CD14-positive monocyte (primary cell): ENCODE results near the gene TREX2. TPM values are rescaled to one million over a fixed set of nuclear protein-coding genes. Genes with fewer than 3 reads are reported as not detected.

Experiments
- DNase-seq, 3 donors: peaks; one replicate each; pipeline ENCODE4 v3.0.0-alpha.2; 2011 to 2022
- H2AFZ ChIP-seq: 2 replicates; pipeline ENCODE4 v1.6.0; 2012; ENCODE audit warnings: mild to moderate bottlenecking, low read depth, low read length, inconsistent platforms; ENCODE audit not compliant: insufficient read depth, poor library complexity, severe bottlenecking
- H3K27ac ChIP-seq, 2 donors: 1 replicate in 1 of 2; 2 replicates in 1 of 2; pipeline ENCODE4 v1.5.1; 2012 to 2013; ENCODE audit warnings: low read length in 2 of 2, control low read depth in 1 of 2, inconsistent platforms in 1 of 2, low read depth in 1 of 2, mild to moderate bottlenecking in 1 of 2
- H3K27me3 ChIP-seq, 2 donors: one replicate each; pipeline versions ENCODE4 v1.6.0 to v1.6.1; 2011 to 2013; ENCODE audit warnings: low read length in 2 of 2; ENCODE audit not compliant: control insufficient read depth in 2 of 2, insufficient read depth in 2 of 2
- H3K36me3 ChIP-seq, 2 donors: replicated peaks in 1 of 2; 1 replicate in 1 of 2; 2 replicates in 1 of 2; pipeline versions ENCODE4 v1.5.1 to v1.6.1; 2012 to 2013; ENCODE audit warnings: low read length in 2 of 2, control low read depth in 1 of 2, inconsistent platforms in 1 of 2, mild to moderate bottlenecking in 1 of 2; ENCODE audit not compliant: insufficient read depth in 2 of 2, control insufficient read depth in 1 of 2
- H3K4me1 ChIP-seq, 2 donors: 1 replicate in 1 of 2; 2 replicates in 1 of 2; pipeline versions ENCODE4 v1.5.1 to v1.6.1; 2012 to 2013; ENCODE audit warnings: low read length in 2 of 2, control low read depth in 1 of 2, inconsistent platforms in 1 of 2, mild to moderate bottlenecking in 1 of 2, moderate library complexity in 1 of 2; ENCODE audit not compliant: insufficient read depth in 2 of 2, control insufficient read depth in 1 of 2
- H3K4me2 ChIP-seq: replicated peaks from 2 replicates; pipeline ENCODE3; 2012; ENCODE audit warnings: low read length, moderate library complexity, mild to moderate bottlenecking; ENCODE audit not compliant: poor library complexity, severe bottlenecking; ENCODE audit errors: extremely low read depth
- H3K4me3 ChIP-seq, 3 experiments: fragments of 200-600 bp in 1 of 3; sonication (generic) in 1 of 3; replicated peaks in 1 of 3; 1 replicate in 2 of 3; 2 replicates in 1 of 3; pipeline ENCODE4 v1.5.1; 2011 to 2013; ENCODE audit warnings: low read length in 3 of 3, mild to moderate bottlenecking in 3 of 3, control low read depth in 2 of 3, low read depth in 2 of 3, inconsistent platforms in 1 of 3, moderate library complexity in 1 of 3
- H3K79me2 ChIP-seq: 2 replicates; pipeline ENCODE4 v1.6.0; 2012; ENCODE audit warnings: mild to moderate bottlenecking, control low read depth, inconsistent platforms, low read length, moderate library complexity; ENCODE audit not compliant: insufficient read depth
- H3K9ac ChIP-seq: 2 replicates; pipeline ENCODE4 v1.6.0; 2017; ENCODE audit warnings: low read length, mild to moderate bottlenecking; ENCODE audit not compliant: insufficient read depth, poor library complexity, severe bottlenecking
- H3K9me3 ChIP-seq, 2 donors: replicated peaks in 1 of 2; 1 replicate in 1 of 2; 2 replicates in 1 of 2; pipeline versions ENCODE4 v1.5.1 to v1.6.1; 2012 to 2013; ENCODE audit warnings: low read length in 2 of 2, control low read depth in 1 of 2; ENCODE audit not compliant: control insufficient read depth in 1 of 2, insufficient read depth in 1 of 2
- H4K20me1 ChIP-seq: 2 replicates; pipeline ENCODE4 v1.6.0; 2012; ENCODE audit warnings: mild to moderate bottlenecking, low read length, control low read depth, moderate library complexity; ENCODE audit not compliant: insufficient read depth
- H3K27ac Mint-ChIP-seq, 7 donors: one replicate each; pipeline ENCODE4 v1.8.0; 2020; ENCODE audit warnings: mild to moderate bottlenecking in 7 of 7, mixed read lengths in 7 of 7, moderate library complexity in 6 of 7, inconsistent platforms in 2 of 7
- H3K27me3 Mint-ChIP-seq, 3 donors: one replicate each; pipeline ENCODE4 v1.8.0; 2021 to 2022; ENCODE audit warnings: low read depth in 3 of 3, mild to moderate bottlenecking in 3 of 3, mixed read lengths in 3 of 3, moderate library complexity in 3 of 3, inconsistent platforms in 1 of 3
- H3K36me3 Mint-ChIP-seq, 2 donors: one replicate each; pipeline ENCODE4 v1.8.0; 2020; ENCODE audit warnings: mixed read lengths in 2 of 2, inconsistent platforms in 1 of 2, mild to moderate bottlenecking in 1 of 2
- H3K4me1 Mint-ChIP-seq: one replicate; pipeline ENCODE4 v1.8.0; 2020; ENCODE audit warnings: mild to moderate bottlenecking, mixed read lengths
- H3K4me3 Mint-ChIP-seq, 2 donors: one replicate each; pipeline ENCODE4 v1.8.0; 2020; ENCODE audit warnings: mild to moderate bottlenecking in 2 of 2, mixed read lengths in 2 of 2, moderate library complexity in 1 of 2
- H3K9me3 Mint-ChIP-seq, 7 donors: one replicate each; pipeline ENCODE4 v1.8.0; 2020 to 2022; ENCODE audit warnings: mixed read lengths in 7 of 7, mild to moderate bottlenecking in 6 of 7, moderate library complexity in 6 of 7, inconsistent platforms in 2 of 7
- WGBS: methylation state at CpG from one replicate; pipeline ENCODE4 v1.1.5; 2013; ENCODE audit warnings: missing lambda C conversion rate; ENCODE audit not compliant: insufficient coverage; 5-methylcytosine and 5-hydroxymethylcytosine counted together
- intact Hi-C, 2 donors: fragments of 100-400 bp; cut with micrococcal nuclease; formaldehyde crosslinking; loops; one replicate each; pipeline versions ENCODE4 v1.15.0 to v1.15.1; 2023
- polyA plus RNA-seq, 3 donors: library from polyadenylated mRNA; depleted of rRNA in 1 of 3; unstranded in 2 of 3; stranded (reverse) in 1 of 3; fragments of 300-500 nt in 2 of 3; fragments of >200 nt in 1 of 3; fragmentation: Illumina TruSeq in 2 of 3; gene quantifications; 1 replicate in 2 of 3; 2 replicates in 1 of 3; pipeline ENCODE4 v1.2.3, GENCODE V29; 2012 to 2021
- TF ChIP-seq, protein P1 (sequence below): fragments of 200-600 bp; IDR thresholded peaks from one replicate; pipeline ENCODE4 v1.8.0; 2022; ENCODE audit warnings: antibody characterized with exemption, mild to moderate bottlenecking

Gene TREX2
- polyA plus RNA-seq, 3 donors: 1.5 TPM; not detected in 2

DNA sequence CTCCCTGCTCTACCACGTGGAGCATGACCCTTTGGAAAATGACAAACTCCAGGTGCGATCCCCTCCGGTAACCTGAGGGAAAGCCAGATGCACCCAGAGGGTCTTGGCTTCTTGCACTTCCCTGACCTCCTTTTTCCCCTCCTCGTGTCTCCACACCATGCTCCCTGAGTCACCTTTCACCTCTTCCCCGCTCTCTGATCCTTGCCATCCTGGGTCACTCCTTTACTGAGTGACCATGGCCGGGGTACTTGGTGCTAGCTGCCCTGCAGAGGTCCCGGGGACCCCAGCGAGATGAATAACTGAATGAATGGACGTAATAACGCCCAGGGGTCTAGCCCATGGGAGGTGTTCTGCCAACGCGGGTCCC lies 35.0 kb downstream of the TREX2 start:
- no peak overlapping the region for H3K9ac ChIP-seq
- peak overlapping the region; percentile 74 for H2AFZ ChIP-seq
- H3K27me3 Mint-ChIP-seq: peaks cover 0 to 18% (median 8%) of the 10 kb centered on the region in 3 donors
- no peaks in the 10 kb centered on the region for H3K9me3 ChIP-seq
- no peak for DNase-seq
- H3K4me3 Mint-ChIP-seq: peak overlapping the region; percentile 21 to 66
- WGBS: 67% methylated on average over 5 of the region's 12 CpGs
- peak overlapping the region in 1 of 3 experiments; percentile 73 for H3K4me3 ChIP-seq
- no peaks in the 10 kb centered on the region for H3K27me3 ChIP-seq
- TF ChIP-seq, protein P1, sequence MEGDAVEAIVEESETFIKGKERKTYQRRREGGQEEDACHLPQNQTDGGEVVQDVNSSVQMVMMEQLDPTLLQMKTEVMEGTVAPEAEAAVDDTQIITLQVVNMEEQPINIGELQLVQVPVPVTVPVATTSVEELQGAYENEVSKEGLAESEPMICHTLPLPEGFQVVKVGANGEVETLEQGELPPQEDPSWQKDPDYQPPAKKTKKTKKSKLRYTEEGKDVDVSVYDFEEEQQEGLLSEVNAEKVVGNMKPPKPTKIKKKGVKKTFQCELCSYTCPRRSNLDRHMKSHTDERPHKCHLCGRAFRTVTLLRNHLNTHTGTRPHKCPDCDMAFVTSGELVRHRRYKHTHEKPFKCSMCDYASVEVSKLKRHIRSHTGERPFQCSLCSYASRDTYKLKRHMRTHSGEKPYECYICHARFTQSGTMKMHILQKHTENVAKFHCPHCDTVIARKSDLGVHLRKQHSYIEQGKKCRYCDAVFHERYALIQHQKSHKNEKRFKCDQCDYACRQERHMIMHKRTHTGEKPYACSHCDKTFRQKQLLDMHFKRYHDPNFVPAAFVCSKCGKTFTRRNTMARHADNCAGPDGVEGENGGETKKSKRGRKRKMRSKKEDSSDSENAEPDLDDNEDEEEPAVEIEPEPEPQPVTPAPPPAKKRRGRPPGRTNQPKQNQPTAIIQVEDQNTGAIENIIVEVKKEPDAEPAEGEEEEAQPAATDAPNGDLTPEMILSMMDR: no peak
- peak overlapping the region in 3 of 7 donors; percentile 4 to 66 (median 11) for H3K27ac Mint-ChIP-seq
- H4K20me1 ChIP-seq: no peaks in the 10 kb centered on the region
- H3K27ac ChIP-seq: no peak overlapping the region
- intact Hi-C loops: no loop called here
- H3K36me3 ChIP-seq: no peaks in the 10 kb centered on the region
- peaks cover 40 to 42% of the 10 kb centered on the region in 2 donors for H3K4me1 ChIP-seq
- peak overlapping the region; percentile 75 for H3K4me2 ChIP-seq
- H3K79me2 ChIP-seq: peaks cover 6% of the 10 kb centered on the region
- peaks cover 0 to 1% (median 0%) of the 10 kb centered on the region in 7 donors for H3K9me3 Mint-ChIP-seq
- peaks cover 41% of the 10 kb centered on the region for H3K4me1 Mint-ChIP-seq
- no peaks in the 10 kb centered on the region for H3K36me3 Mint-ChIP-seq

DNA sequence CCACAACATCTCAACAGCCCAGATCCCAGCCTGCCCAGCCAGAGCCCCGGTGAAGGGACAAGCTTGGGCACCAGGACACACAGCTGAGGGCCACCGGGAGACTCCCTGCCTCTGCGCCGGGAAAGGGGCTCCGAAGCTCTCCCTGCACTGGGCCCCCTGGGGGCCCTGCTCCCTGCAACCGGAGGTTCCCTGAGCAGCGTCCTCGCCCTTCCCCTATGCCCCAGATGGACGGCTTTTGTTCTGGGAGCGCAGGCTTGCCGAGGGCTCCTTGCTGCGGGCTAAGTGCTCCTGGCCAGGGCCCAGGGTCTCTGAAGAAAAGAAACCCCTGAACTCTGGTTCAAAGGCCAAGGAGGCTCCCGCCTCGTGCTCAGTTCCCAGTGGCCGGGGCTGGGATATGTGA lies 35.5 kb downstream of the TREX2 start:
- Mint-ChIP-seq H3K27ac (no peak overlapping the region), H3K4me3 (no peak overlapping the region), H3K36me3 (no peaks in the 10 kb centered on the region), H3K4me1 (peaks cover 39% of the 10 kb centered on the region), H3K27me3 (peaks cover 0 to 14% (median 8%) of the 10 kb centered on the region in 3 donors), H3K9me3 (peaks cover 0 to 1% (median 0%) of the 10 kb centered on the region in 7 donors)
- peaks cover 35 to 37% of the 10 kb centered on the region in 2 donors for H3K4me1 ChIP-seq
- H3K27ac ChIP-seq: no peak overlapping the region
- H3K4me3 ChIP-seq: no peak overlapping the region
- no peak overlapping the region for H3K9ac ChIP-seq
- TF ChIP-seq, protein P1: no peak
- WGBS: 92% methylated on average over 8 of the region's 15 CpGs
- DNase-seq: no peak
- H3K36me3 ChIP-seq: no peaks in the 10 kb centered on the region
- H2AFZ ChIP-seq: no peak overlapping the region
- H4K20me1 ChIP-seq: no peaks in the 10 kb centered on the region
- no peak overlapping the region for H3K4me2 ChIP-seq
- H3K79me2 ChIP-seq: peaks cover 6% of the 10 kb centered on the region
- no peaks in the 10 kb centered on the region for H3K9me3 ChIP-seq
- no peaks in the 10 kb centered on the region for H3K27me3 ChIP-seq
- intact Hi-C loops: no loop called here
